Measurements from ENCODE around the gene TRAPPC3. TPM values are rescaled to one million over a fixed set of nuclear protein-coding genes. Genes with fewer than 3 reads are reported as not detected.

Gene TRAPPC3
- total RNA-seq, 4 donors from 2014 or later = 54.6 to 165 (median 105) TPM

DNA sequence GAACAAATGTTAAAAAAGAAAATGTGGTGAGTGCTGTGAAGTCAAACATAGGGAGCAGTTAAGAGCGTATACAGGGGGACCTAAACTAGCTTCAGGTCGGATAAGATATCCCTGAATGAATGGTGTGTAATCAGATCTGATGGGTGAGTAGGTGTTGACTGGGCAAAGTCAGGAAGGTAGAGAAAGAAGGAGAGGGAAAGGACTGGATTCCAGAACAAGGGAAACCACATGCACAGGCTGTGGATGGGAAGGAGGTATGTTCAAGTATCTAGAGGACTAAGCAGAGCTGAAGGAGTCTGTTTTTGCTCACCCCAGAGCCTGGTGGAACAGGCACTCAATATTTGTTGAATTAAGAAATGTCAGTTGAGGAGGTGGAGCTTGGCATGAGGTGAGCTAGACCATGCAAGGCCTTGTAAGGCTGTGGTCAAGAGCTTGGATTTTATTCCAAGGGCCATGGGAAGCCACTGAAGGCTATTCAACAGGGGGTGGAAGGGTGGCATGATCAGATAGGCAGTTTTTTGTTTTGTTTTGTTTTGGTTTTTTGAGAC is 34.1 kb upstream of the TRAPPC3 start:
- Histone ChIP-seq H3K9me3 (no peaks in the 10 kb centered on the region), H3K4me1 (peaks cover 8 to 34% (median 12%) of the 10 kb centered on the region in 4 donors), H3K36me3 (peaks cover 0 to 24% (median 3%) of the 10 kb centered on the region in 4 donors), H3K27ac (peak overlapping the region; percentile 69 to 85 (median 73)), H3K4me3 (no peak overlapping the region), H3K27me3 (no peaks in the 10 kb centered on the region)
- no peak for DNase-seq
- 76 to 86% methylated on average over 2 of the region's 2 CpGs for WGBS, 2 donors (ENCODE audit: low coverage in 1 of 2)
- TF ChIP-seq POLR2AphosphoS5 (IDR thresholded peaks at IDR 0.05) = peak; percentile 39 to 75 (median 46)
- TF ChIP-seq, protein P1, sequence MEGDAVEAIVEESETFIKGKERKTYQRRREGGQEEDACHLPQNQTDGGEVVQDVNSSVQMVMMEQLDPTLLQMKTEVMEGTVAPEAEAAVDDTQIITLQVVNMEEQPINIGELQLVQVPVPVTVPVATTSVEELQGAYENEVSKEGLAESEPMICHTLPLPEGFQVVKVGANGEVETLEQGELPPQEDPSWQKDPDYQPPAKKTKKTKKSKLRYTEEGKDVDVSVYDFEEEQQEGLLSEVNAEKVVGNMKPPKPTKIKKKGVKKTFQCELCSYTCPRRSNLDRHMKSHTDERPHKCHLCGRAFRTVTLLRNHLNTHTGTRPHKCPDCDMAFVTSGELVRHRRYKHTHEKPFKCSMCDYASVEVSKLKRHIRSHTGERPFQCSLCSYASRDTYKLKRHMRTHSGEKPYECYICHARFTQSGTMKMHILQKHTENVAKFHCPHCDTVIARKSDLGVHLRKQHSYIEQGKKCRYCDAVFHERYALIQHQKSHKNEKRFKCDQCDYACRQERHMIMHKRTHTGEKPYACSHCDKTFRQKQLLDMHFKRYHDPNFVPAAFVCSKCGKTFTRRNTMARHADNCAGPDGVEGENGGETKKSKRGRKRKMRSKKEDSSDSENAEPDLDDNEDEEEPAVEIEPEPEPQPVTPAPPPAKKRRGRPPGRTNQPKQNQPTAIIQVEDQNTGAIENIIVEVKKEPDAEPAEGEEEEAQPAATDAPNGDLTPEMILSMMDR (IDR thresholded peaks at IDR 0.05) = no peak
- intact Hi-C loops (cut with DNase I; ENCODE audit: low total_unique reads) = no loop called here
- in situ Hi-C loops (cut with MboI; ENCODE audit: low pct_ligation_motif_present in 1 of 4, low pct_unique_long_range_greater_than_20kb in 1 of 4, low sequenced_read_pairs in 3 of 4) = loop anchor here (10.0 to 25.0 kb wide), 4 partner anchors 79 to 229 kb away; no protein-coding TSS in a partner anchor

DNA sequence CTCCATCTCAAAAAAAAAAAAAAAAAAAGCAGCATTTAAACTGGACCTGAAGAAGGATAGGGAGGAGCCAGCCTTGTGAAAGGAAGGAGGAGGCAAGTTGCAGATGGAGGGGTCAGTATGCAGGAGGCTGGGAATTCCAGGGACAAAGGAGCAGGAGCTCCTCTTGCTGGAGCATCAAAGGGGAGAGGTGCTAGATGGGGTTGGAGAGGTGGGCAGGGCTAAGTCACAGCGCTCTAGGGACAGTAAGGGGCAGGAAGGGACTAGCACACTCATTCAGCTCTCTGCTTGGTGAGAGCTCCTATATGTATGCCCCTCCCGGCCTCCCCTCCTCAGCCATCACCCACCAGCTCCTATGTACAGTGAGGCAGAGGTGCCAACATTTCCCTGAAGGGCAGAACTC is 33.4 kb upstream of the TRAPPC3 start:
- H3K9me3 ChIP-seq = no peaks in the 10 kb centered on the region
- peaks cover 0 to 24% (median 4%) of the 10 kb centered on the region in 4 donors for H3K36me3 ChIP-seq
- intact Hi-C loops (cut with DNase I; ENCODE audit: low total_unique reads) = no loop called here
- in situ Hi-C loops (cut with MboI; ENCODE audit: low pct_ligation_motif_present in 1 of 4, low pct_unique_long_range_greater_than_20kb in 1 of 4, low sequenced_read_pairs in 3 of 4) = loop anchor here (10.0 to 25.0 kb wide), 4 partner anchors 78 to 230 kb away; no protein-coding TSS in a partner anchor
- no peak overlapping the region for H3K4me3 ChIP-seq
- WGBS, 2 donors (ENCODE audit: low coverage in 1 of 2) = 74% methylated on average over 2 of the region's 2 CpGs; no CpG with 5 or more reads in 1 of the 2 donors
- no peak for TF ChIP-seq POLR2A (IDR thresholded peaks at IDR 0.05)
- TF ChIP-seq POLR2AphosphoS5 (IDR thresholded peaks at IDR 0.05) = no peak
- TF ChIP-seq, protein P1 (IDR thresholded peaks at IDR 0.05) = no peak
- TF ChIP-seq EP300 (IDR thresholded peaks at IDR 0.05; ENCODE audit: low read depth) = no peak
- no peak for DNase-seq
- no peaks in the 10 kb centered on the region for H3K27me3 ChIP-seq
- peak overlapping the region; percentile 69 to 85 (median 73) for H3K27ac ChIP-seq
- H3K4me1 ChIP-seq = peaks cover 4 to 37% (median 17%) of the 10 kb centered on the region in 4 donors

DNA sequence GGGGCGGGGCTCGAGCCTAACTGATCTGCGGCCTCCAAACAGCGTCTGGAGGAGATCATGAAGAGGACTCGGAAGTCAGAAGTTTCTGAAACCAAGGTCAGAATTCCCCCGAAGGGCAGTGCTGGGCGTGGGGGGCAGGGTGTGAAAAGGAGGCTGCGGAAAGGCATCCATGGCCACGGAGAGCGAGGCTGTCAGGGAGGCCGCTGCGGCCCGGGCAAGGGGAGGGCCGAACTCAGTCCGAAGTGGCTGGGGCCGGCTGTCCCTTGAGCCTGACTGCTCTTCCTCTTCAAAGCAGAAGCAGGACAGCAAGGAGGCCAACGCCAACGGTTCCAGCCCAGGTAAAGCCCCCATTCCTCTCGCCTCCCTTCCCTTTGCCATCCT is 29.9 kb upstream of the TRAPPC3 start:
- H3K4me3 ChIP-seq = peak overlapping the region in 2 of 4 donors; percentile 24 to 36
- no peak for DNase-seq
- H3K27me3 ChIP-seq = no peaks in the 10 kb centered on the region
- peaks cover 16 to 51% (median 28%) of the 10 kb centered on the region in 4 donors for H3K4me1 ChIP-seq
- intact Hi-C loops (cut with DNase I; ENCODE audit: low total_unique reads) (no loop called here), in situ Hi-C loops (cut with MboI; ENCODE audit: low pct_ligation_motif_present in 1 of 4, low pct_unique_long_range_greater_than_20kb in 1 of 4, low sequenced_read_pairs in 3 of 4) (loop anchor here in 3 of 4 donors (25.0 kb wide), 2 partner anchors 108 to 233 kb away; no protein-coding TSS in a partner anchor)
- H3K9me3 ChIP-seq = no peaks in the 10 kb centered on the region
- H3K36me3 ChIP-seq = peaks cover 0 to 34% (median 10%) of the 10 kb centered on the region in 4 donors
- peak overlapping the region; percentile 79 to 86 (median 82) for H3K27ac ChIP-seq
- no peak for TF ChIP-seq EP300 (IDR thresholded peaks at IDR 0.05; ENCODE audit: low read depth)
- TF ChIP-seq POLR2AphosphoS5 (IDR thresholded peaks at IDR 0.05) = no peak
- TF ChIP-seq, protein P1 (IDR thresholded peaks at IDR 0.05) = no peak
- TF ChIP-seq POLR2A (IDR thresholded peaks at IDR 0.05) = no peak
- WGBS, 2 donors (ENCODE audit: low coverage in 1 of 2) = 84 to 100% methylated on average over 1 to 19 of the region's 19 CpGs

DNA sequence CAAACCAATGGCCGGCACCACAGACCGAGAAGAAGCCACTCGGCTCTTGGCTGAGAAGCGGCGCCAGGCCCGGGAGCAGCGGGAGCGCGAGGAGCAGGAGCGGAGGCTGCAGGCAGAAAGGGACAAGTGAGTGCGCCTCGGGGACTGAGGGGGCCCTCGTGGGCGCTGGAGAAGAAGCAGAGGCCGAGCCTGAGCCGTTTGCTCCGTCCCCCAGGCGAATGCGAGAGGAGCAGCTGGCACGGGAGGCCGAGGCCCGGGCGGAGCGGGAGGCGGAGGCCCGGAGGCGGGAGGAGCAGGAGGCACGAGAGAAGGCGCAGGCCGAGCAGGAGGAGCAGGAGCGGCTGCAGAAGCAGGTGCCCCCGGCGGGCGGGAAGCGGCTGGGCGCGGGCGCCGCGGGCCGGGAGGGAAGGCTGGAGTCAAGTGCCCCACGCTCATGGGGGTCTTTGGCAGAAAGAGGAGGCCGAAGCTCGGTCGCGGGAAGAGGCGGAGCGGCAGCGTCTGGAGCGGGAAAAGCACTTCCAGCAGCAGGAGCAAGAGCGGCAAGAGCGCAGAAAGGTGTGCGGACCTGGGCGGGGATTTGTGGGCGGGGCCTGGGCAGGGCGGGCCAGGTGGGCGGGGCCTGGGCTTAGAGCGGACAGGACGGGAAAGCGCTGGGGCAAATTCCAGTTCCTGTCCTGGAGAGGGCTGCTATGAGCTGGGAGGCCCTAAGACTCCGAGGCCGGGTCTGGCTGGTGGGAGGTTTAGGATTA is 29.4 kb upstream of the TRAPPC3 start:
- Histone ChIP-seq H3K4me1 (peaks cover 16 to 51% (median 30%) of the 10 kb centered on the region in 4 donors), H3K27ac (peak overlapping the region; percentile 79 to 86 (median 82)), H3K4me3 (peak overlapping the region in 3 of 4 donors; percentile 13 to 36 (median 24)), H3K36me3 (peaks cover 0 to 39% (median 12%) of the 10 kb centered on the region in 4 donors), H3K9me3 (no peaks in the 10 kb centered on the region), H3K27me3 (no peaks in the 10 kb centered on the region)
- WGBS, 2 donors (ENCODE audit: low coverage in 1 of 2) = 65% methylated on average over 62 of the region's 62 CpGs; no CpG with 5 or more reads in 1 of the 2 donors
- peak; percentile 90 for DNase-seq
- intact Hi-C loops (cut with DNase I; ENCODE audit: low total_unique reads) = no loop called here
- in situ Hi-C loops (cut with MboI; ENCODE audit: low pct_ligation_motif_present in 1 of 4, low pct_unique_long_range_greater_than_20kb in 1 of 4, low sequenced_read_pairs in 3 of 4) = loop anchor here in 3 of 4 donors (25.0 kb wide), 2 partner anchors 109 to 234 kb away; no protein-coding TSS in a partner anchor
- TF ChIP-seq EP300 (IDR thresholded peaks at IDR 0.05; ENCODE audit: low read depth) = no peak
- peak; percentile 51 for TF ChIP-seq POLR2A (IDR thresholded peaks at IDR 0.05)
- TF ChIP-seq POLR2AphosphoS5 (IDR thresholded peaks at IDR 0.05) = peak in 2 of 3 donors; percentile 44 to 66

All from transverse colon (tissue), 4 donors.